Vagina (tissue), 2 donors: Measurements from ENCODE around the gene ADAMTSL5. TPM values are rescaled to one million over a fixed set of nuclear protein-coding genes. Genes with fewer than 3 reads are reported as not detected.
A peak's percentile ranks its signal among the peaks of the same experiment; 100 is the strongest.
"Not testable (repeated sequence)": the region's sequence is repeated elsewhere in the genome, so short reads cannot be mapped to it uniquely, and the experiment has no call there.

ENCODE experiments used
- DNase-seq, 2 donors: peaks; one replicate each; pipeline ENCODE4 v3.0.0-alpha.2; 2017; ENCODE audit errors: extremely low spot score in 2 of 2
- H3K27ac ChIP-seq: fragments of 200-600 bp; sonication (generic); one replicate; pipeline ENCODE4 v1.5.1; 2019
- H3K27me3 ChIP-seq: fragments of 200-600 bp; sonication (generic); one replicate; pipeline ENCODE4 v1.5.1; 2019
- H3K36me3 ChIP-seq, 2 donors: fragments of 200-600 bp; sonication (generic); one replicate each; pipeline ENCODE4 v1.5.1; 2017 to 2019
- H3K4me1 ChIP-seq: fragments of 200-600 bp; sonication (generic); one replicate; pipeline ENCODE4 v1.5.1; 2019
- H3K4me3 ChIP-seq, 2 donors: fragments of 200-600 bp; sonication (generic); 1 replicate in 1 of 2; 2 replicates in 1 of 2; pipeline ENCODE4 v1.5.1; 2016 to 2019
- H3K9me3 ChIP-seq: fragments of 200-600 bp; sonication (generic); one replicate; pipeline ENCODE4 v1.5.1; 2019
- POLR2A ChIP-seq, 2 donors: fragments of 450-650 bp; IDR thresholded peaks; one replicate each; pipeline ENCODE4 v1.6.1; 2017; ENCODE audit warnings: antibody characterized with exemption in 2 of 2, mild to moderate bottlenecking in 2 of 2, moderate library complexity in 2 of 2
- POLR2AphosphoS5 ChIP-seq, 2 donors: sonication (generic); formaldehyde crosslinking; IDR thresholded peaks; one replicate each; pipeline ENCODE4 v1.9.0; 2017; ENCODE audit warnings: antibody characterized with exemption in 2 of 2, mild to moderate bottlenecking in 2 of 2, low read depth in 1 of 2; ENCODE audit not compliant: insufficient read depth in 1 of 2
- intact Hi-C: fragments of 100-400 bp; cut with DNase I; formaldehyde crosslinking; loops from one replicate; pipeline ENCODE4 v1.15.1; 2023
- total RNA-seq: library from RNA; depleted of rRNA; stranded (reverse); fragments of >200 nt; gene quantifications from one replicate; pipeline ENCODE4 v1.2.3, GENCODE V29; 2016
- TF ChIP-seq, protein P1 (sequence below), 3 experiments: fragments of 450-650 bp in 2 of 3; fragments of 200-600 bp in 1 of 3; sonication (generic) in 1 of 3; IDR thresholded peaks; one replicate each; pipeline ENCODE4 v1.5.1; 2017 to 2019; ENCODE audit warnings: antibody characterized with exemption in 3 of 3, mild to moderate bottlenecking in 2 of 3, moderate library complexity in 2 of 3

Gene ADAMTSL5
- total RNA-seq, 1 donor from 2014 or later = 22.6 TPM

DNA sequence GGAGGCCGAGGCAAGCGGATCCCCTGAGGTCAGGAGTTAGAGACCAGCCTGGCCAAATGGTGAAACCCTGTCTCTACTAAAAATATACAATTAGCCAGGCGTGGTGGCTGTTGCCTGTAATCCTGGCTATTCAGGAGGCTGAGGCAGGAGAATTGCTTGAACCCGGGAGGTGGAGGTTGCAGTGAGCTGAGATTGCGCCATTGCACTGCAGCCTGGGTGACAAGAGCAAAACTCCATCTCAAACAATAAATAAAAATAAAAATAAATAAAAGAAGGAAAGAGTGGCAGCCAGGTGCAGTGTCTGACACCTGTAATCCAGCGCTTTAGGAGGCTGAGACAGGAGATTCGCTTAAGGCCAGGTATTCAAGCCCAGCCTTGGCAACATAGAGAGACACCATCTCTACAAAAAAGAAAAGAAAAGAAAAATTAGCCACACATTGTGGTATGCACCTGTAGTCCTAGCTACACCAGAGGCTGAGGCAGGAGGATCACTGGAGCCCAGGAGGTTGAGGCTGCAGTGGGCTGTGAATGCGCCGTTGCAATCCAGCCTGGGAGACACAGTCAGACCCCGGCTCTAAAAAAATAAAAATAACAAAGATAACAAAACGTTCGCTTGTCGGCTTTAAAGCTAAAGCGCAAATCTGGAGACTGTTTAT lies 10.3 kb downstream of the ADAMTSL5 start:
- intact Hi-C loops = no loop called here
- no peaks in the 10 kb centered on the region for H3K27me3 ChIP-seq

DNA sequence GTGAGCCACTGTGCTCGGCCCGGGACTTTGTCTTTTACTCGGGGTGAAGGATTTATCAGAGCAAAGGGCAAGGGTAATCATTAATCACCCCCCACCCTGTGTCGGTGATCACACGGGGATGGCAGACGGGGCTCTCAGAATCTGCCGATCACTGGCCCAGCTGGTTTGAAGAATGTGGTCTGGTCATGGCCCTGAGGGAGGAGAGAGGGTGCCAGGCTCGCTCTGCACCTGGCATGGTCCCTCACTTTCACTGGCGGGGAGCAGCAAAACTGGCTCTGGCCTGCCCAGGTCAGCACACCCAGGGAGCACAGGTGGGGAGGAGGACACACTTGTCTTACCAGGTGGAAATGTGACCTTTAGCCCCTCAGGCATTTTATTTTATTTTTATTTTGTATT lies 11.6 kb downstream of the ADAMTSL5 start:
- Histone ChIP-seq H3K9me3 (no peaks in the 10 kb centered on the region), H3K4me1 (peaks cover 22% of the 10 kb centered on the region), H3K27me3 (no peaks in the 10 kb centered on the region), H3K27ac (no peak overlapping the region), H3K36me3 (no peaks in the 10 kb centered on the region), H3K4me3 (no peak overlapping the region)
- TF ChIP-seq POLR2A (IDR thresholded peaks at IDR 0.05) (no peak), POLR2AphosphoS5 (IDR thresholded peaks at IDR 0.05; ENCODE audit: insufficient read depth in 1 of 2, low read depth in 1 of 2) (no peak)
- TF ChIP-seq, protein P1, sequence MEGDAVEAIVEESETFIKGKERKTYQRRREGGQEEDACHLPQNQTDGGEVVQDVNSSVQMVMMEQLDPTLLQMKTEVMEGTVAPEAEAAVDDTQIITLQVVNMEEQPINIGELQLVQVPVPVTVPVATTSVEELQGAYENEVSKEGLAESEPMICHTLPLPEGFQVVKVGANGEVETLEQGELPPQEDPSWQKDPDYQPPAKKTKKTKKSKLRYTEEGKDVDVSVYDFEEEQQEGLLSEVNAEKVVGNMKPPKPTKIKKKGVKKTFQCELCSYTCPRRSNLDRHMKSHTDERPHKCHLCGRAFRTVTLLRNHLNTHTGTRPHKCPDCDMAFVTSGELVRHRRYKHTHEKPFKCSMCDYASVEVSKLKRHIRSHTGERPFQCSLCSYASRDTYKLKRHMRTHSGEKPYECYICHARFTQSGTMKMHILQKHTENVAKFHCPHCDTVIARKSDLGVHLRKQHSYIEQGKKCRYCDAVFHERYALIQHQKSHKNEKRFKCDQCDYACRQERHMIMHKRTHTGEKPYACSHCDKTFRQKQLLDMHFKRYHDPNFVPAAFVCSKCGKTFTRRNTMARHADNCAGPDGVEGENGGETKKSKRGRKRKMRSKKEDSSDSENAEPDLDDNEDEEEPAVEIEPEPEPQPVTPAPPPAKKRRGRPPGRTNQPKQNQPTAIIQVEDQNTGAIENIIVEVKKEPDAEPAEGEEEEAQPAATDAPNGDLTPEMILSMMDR (IDR thresholded peaks at IDR 0.05) = no peak
- intact Hi-C loops = no loop called here
- DNase-seq = no peak

More for the DNA sequence above, 10.3 kb downstream of the ADAMTSL5 start:
- Histone ChIP-seq H3K4me3 (peak overlapping the region in 1 of 2 donors; percentile 7), H3K36me3 (no peaks in the 10 kb centered on the region), H3K4me1 (peaks cover 29% of the 10 kb centered on the region), H3K9me3 (no peaks in the 10 kb centered on the region), H3K27ac (no peak overlapping the region)
- TF ChIP-seq POLR2AphosphoS5 (IDR thresholded peaks at IDR 0.05; ENCODE audit: insufficient read depth in 1 of 2, low read depth in 1 of 2) (no peak), POLR2A (IDR thresholded peaks at IDR 0.05) (no peak)
- TF ChIP-seq, protein P1 (IDR thresholded peaks at IDR 0.05) = no peak
- no peak for DNase-seq

- DNase-seq, H3K27ac ChIP-seq, H3K4me3 ChIP-seq, intact Hi-C loops, H3K9me3 ChIP-seq, H3K27me3 ChIP-seq, H3K36me3 ChIP-seq: not testable (repeated sequence)
- peaks cover 22% of the 10 kb centered on the region for H3K4me1 ChIP-seq
These were observed 13.6 kb downstream of the ADAMTSL5 start for GRCh38 chr19:1499231-1499630.

- Histone ChIP-seq H3K27me3 (no peaks in the 10 kb centered on the region), H3K27ac (no peak overlapping the region), H3K4me1 (peaks cover 7% of the 10 kb centered on the region), H3K36me3 (no peaks in the 10 kb centered on the region), H3K9me3 (no peaks in the 10 kb centered on the region), H3K4me3 (no peak overlapping the region)
- no peak for DNase-seq
- intact Hi-C loops = no loop called here
- TF ChIP-seq POLR2AphosphoS5 (IDR thresholded peaks at IDR 0.05; ENCODE audit: insufficient read depth in 1 of 2, low read depth in 1 of 2) = no peak
- TF ChIP-seq, protein P1 (IDR thresholded peaks at IDR 0.05) = no peak
These were observed 15.1 kb downstream of the ADAMTSL5 start for GRCh38 chr19:1497578-1498235.

DNA sequence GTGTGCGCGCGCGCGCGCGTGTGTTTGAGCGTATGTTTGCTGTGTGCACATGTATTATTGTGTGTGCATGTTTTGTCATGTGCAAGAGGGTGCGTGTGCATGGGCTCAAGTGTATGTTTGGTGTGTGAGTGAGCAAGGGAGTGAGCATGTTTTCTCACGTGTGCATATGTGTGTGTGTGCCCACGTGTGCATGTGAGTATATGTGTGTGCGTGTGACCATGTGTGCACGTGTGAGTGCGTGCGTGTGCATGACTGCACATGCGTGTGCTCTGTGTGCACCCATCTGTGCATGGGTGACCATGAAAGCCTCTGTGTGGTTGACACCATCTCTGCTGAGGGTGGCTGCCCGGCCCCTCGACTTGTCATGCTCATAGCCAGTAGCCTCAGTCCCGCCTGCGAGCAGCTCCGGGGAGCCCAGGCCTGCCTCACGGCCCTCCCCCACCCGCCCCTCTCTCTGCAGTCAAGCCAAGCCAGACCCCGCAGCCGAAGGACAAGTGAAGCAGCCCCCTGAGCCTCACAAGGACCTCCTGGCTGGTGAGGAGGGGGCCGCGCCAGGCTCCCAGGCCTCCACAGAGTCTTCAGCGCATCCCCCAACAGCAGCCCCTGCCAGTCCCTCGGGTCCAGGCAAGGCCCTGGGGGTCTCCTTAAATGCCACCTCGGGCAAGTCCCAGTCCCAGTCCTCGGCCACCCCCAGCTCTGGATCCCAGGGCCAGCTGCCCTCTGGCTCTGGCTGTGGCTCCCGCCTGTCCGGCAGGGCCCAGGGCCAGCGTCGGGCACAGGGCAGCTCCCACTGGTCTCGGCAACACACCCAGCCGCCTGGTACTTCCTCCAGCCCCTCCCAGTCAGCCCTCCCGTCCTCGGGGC lies 15.9 kb downstream of the ADAMTSL5 start:
- H3K36me3 ChIP-seq = no peaks in the 10 kb centered on the region
- TF ChIP-seq, protein P1 (IDR thresholded peaks at IDR 0.05) = no peak
- TF ChIP-seq POLR2AphosphoS5 (IDR thresholded peaks at IDR 0.05; ENCODE audit: insufficient read depth in 1 of 2, low read depth in 1 of 2) (no peak), POLR2A (IDR thresholded peaks at IDR 0.05) (no peak)
- H3K27me3 ChIP-seq = no peaks in the 10 kb centered on the region
- no peaks in the 10 kb centered on the region for H3K9me3 ChIP-seq
- no peak for DNase-seq
- H3K27ac ChIP-seq = no peak overlapping the region
- peaks cover 7% of the 10 kb centered on the region for H3K4me1 ChIP-seq
- intact Hi-C loops = no loop called here
- no peak overlapping the region for H3K4me3 ChIP-seq
